ENCODE measurements around the gene FGR.

- TF ChIP-seq CTCF (IDR thresholded peaks at IDR 0.05) = no peak
- no peak for TF ChIP-seq POLR2A (IDR thresholded peaks at IDR 0.05)
Observed at GRCh38 chr1:27634177-27634984, 604 bp downstream of the FGR start.

Measured in lower leg skin (tissue), 3 donors.